Activated naive CD4-positive, alpha-beta T cell (primary cell): Measurements from ENCODE around the gene SLC13A3.

Source experiments
- DNase-seq, 4 experiments: peaks; one replicate each; lab custom pipeline; 2025; lab: John Stamatoyannopoulos, UW

SLC13A3 gene

DNA sequence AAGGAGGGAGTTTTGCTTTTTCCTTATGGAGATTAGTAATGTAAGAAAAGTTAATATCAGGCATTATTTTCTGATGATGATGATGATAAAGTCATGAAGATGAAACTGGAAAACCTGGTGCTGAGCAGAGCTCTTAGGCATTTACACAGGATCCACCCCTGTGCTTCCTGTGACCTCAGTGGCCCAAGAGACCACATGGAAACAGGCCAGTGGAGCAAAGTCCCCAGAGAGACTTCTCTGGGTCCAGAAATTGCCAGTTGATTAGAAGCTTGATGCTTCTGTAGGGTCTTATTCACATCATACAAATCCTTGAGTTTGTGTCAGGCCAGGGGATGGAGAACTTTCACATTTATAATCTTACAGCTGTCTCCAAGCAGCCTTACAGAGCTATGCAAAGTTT is 46.1 kb downstream of the SLC13A3 start:
- no peak for DNase-seq

DNA sequence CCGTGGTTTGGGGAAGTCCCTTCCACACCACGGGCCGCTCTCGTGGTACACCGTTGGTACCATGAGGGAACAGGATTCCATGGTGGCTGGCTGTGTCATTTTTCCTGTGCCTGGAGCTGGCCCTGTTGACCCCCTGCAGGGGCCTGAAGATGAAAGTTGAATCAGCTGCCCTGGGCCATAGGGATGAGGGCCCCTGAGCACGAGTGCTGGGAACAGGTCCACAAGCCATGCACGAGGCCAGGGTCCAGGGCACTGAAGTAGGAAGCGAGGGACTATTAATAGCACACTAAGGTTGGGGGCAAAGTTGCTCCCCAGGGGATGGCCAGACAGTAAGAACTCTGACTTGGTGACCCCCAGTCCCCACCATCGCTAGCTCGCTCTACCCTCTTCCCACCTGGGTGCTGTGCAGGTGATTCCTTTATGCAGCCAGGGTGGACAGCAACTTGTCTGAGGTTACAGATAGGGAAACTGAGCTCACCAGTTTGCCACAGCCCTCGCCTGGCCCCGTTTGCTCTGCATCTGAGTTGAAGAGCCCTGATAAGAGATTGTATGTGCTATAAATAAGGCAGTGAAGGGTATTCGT is 46.6 kb downstream of the SLC13A3 start:
- no peak for DNase-seq

DNA sequence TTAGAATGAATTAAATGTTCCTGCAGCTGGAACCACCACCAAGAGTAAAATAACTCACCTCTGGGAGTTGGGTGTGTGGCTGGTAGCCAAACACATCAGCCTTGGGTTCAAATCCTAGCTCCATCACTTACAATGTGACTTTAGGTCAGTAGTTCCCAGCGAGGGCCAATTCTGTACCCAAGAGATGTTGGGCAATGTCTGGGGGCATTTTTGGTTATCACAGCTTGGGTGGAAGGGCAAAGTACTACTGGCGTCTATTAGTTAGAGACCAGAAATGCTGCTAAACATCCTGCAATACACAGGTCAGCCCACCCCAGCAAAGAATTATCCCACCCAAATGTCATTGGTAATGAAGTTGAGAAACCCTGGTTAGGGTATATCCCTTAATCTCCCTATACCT is 48.8 kb downstream of the SLC13A3 start:
- no peak for DNase-seq

DNA sequence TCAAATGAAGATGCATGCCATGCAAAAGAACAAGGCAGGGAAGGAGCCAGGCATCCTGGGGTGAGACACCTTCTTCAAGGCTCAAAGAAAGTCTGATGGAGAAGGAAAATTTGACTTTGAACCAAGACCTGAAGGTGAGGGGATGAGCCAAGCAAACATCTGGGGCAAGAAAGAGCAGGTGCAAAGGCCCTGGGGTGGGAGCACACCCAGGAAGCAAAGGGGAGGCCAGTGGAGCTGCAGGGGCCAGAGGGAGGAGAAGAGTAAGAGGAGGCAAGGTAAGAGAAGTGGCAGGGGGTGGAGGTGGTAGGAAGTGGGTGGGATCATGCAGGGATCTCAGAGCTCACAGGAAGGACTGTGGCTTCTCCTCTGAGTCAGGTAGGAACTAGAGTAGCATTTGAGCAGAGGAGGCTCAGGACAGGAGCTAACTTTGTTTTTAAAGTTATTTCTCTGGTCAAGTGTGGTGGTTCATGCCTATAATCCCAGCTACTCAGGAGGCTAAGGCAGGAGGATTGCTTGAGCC is 49.6 kb downstream of the SLC13A3 start:
- no peak for DNase-seq

DNA sequence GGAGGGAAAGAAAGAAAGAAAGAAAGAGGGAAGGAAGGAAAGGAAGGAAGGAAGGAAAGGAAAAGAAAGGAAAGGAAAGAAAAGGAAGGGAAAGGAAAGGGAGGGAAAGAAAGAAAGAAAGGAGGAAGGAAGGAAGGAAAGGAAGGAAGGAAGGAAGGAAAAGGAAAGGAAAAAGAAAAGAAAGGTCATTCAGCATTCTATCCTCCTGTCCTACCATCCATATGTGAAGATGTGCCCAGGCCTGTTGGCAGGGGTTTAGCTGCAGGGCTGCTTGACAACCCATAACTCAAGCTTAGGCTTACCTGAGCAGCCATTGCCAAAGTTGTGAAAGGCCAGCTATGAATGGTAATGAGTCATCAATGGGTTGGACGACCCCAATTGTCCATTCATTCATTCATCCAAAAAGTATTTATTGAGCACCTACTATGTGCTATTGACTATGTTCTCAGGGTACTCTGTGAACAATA is 50.9 kb downstream of the SLC13A3 start:
- no peak for DNase-seq

DNA sequence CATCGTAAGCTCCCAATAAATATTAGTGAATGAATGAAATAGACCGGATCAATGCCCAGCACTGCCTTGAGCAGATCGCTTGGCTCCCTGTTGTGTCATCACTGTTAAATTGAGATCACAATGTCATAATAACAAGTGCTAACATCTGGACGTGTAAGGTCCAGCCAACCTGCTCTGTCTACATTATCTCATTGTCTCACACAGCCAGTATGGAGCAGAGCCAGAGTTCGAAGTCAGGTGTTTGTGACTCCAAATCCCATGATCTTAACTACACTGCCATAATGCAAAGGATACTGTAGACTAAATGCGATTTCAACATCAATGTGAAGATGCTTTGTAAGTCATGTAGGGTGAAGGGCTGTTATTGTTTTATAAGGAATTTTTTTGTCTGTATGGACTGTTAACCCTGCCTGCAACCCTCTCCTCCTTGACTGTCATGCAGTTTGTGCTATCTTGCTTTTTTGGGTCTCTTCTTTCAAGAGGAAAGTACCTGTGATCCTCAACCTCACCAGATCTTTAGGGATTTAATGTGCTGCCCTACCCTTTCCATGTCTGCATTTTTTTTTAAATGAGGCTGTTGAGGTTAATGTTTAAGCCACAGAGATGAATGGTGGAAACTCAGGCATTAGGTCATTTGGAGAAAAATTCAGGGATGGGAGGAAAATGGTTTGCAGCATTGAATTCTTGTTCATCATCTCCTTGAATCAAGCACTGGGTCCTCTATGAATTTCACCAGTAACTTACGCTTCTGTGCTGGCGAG is 51.9 kb downstream of the SLC13A3 start:
- DNase-seq = no peak

DNA sequence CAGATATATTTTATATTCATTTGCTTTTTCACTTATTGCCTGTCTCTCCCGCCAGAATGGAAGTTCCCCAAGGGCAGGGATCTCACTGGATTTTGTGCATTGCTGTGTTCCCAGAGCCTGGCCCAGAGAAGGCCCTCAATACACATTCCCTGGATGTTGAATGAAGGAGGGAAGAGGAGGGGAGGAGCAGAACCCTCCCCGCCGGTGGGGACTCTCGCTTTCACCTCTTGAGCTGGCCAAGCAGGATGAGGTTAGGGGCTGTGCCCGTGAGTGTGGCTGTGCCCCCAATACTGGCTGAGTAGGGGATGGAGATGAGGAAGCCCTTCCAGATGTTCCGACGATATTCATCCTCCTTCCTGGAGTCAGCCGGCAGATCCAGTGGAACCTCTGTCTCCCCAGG is 55.3 kb downstream of the SLC13A3 start:
- DNase-seq = no peak

DNA sequence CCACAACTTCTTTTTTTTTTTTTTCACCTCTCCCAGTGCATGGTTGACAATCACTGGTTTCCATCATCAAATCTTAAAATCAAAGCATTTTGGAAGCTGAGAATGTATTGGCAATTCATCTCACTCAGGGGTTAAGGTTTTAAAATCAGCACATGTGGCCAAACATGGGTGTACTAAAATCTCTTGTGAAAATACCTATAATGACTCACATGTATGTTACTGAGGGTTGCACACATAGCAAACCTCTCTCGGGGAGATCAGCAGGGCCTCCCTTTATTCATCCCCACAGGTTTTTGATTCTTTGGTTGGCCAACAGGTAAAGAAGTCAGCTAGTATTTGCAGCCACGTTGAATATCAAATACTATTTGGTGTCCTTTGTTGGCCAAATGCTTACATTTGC is 56.5 kb downstream of the SLC13A3 start:
- DNase-seq = no peak

DNA sequence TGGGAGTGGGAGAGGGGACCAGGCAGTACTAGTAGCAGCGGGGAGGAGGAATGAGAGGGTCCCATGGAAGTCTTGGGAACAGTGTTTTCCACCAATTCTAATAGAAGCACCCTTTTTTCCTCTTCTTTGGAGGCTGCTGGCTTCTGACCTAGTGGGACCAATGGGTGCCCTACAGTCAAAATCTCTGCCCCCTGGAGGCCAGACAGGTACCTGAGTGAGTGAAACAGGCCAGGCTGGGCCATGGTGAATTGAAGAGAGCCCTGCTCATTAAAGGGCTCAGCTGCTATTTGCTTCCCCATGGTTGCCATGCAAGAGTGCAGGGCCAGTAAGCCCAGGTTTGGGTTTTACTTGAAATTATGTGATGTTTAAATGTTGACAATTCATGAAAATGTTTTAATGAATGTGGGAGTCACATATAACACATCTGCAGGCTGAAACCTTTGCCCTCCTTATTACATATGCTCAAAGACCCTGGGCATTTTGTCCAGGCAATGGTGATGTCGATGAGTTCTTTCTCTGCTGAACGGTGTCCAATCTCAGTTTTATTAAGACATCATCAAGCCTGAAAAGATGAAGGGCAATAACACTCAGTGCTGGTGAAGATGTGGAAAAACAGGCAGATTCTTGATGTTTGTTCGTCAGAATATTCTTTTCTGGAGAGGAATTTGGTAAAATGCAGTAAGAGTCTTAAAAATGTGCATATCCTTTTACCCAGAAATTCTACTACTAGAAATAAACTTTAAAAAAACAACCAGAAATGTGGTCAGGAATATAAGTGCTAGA is 58.5 kb downstream of the SLC13A3 start:
- no peak for DNase-seq

DNA sequence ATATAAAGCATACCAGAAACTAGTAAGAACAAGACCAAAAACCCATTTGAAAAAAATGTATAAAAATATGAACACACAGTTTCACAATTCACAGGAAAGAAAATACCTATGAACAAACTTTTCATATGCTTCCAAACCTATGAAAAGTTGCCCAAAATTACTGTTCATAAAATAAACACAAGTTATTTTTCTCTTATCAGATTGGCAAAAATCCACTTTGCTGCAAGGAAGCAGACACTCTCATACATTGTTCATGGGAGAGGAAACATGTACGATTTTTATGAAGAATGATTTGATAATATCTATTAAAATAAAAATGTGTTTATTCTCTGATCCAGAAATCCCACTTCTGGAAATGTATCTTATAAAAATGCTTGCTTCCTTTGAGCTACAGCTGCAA is 60.8 kb downstream of the SLC13A3 start:
- no peak for DNase-seq

DNA sequence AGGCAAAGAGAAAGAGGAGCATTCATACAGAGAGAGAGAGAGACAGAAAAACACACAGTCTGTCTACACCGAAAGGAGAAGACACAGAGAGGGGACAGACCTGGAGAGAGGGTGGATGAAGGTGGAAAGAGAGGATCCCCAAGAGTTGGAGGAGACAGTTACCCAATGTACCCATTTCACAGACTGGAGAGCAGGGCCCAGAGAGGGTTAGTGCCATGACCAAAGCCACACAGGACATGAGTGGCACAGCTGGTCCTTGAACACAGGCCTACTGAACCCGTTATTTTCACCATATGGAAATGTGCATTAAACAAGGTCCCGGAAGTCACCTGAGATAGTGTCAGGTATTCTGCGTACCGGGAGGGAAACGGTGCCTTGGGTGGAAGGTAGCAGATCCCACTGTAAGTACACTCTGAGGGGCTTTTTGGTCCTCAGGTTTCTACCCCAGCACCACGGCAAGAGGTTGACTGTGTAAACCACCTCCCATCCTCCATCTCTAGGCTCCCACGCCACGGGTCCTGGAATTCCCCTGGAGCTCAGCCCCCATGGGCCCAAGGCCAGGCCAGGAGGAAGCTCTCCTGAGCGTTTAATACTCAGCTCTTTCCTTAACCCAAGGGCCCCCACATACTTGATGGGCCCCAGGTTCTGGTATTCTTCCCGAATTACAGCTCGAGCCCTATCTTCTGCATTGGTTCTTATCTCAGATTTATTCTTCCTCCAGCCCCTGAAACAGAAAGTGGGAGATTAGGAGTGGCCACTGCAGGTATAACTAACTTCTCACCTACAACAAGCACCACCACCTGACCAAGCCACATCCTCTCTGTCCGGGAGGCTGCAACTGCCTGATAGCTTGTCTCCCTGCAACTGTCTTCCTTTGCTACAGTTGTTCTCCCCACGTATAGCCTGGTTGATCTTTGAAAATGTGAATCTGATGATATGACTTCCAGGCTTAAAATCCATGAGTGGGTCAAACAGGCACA is 62.4 kb downstream of the SLC13A3 start:
- no peak for DNase-seq

DNA sequence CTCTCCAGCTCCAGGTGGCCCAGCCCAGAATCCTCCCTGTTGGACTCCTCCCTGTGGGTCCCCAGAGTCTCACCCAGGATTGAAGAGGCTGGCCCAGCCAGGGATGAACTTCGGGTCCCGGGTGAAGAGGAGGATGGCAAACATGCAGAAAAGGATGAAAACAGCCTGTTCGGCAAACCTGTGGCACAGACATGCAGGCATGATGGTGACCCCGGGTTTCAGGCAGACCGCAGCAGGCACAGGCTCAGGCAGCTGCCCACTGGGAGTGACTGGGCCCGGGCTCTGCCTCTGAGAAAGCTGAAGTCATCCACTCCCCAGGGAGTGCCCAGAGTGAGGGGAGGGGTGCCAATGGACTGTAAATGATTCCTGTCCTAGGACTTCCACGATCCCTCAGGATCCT is 63.3 kb downstream of the SLC13A3 start:
- DNase-seq = no peak

DNA sequence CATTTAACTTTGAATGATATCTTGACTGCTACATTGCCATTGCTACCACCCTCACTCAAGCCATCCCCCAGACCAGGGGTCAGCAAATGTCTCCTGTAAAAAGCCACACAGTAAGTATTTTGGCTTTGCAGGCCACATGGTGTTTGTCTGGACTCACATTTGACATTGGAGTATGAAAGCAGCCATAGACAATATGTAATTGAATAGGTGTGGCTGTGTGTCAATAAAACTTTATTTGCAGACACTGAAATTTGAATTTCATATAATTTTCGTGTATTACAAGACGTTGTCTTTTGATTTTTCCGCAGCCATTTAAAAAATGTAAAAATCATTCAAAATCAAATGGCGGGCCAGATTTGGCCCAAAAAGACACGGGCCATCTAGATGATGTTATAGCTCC is 64.5 kb downstream of the SLC13A3 start:
- DNase-seq = no peak

DNA sequence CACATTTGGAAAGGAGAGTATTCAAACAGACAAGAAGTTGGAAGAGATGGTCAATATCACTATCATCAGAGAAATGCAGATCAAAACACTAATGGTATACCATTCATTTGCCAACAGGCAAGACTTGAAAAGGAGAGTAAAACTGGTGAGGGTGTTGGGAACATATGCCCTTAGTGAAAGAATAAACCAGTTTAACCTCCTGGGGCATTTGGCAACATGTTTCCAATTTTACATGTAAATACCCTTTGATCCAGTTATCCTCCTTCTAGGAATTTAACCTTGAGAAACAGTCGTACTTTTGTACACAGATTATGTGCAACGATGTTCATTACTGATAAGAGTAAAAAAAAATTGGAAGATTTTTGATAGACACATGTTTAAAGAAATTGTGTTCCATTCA is 66.8 kb downstream of the SLC13A3 start:
- DNase-seq = no peak

DNA sequence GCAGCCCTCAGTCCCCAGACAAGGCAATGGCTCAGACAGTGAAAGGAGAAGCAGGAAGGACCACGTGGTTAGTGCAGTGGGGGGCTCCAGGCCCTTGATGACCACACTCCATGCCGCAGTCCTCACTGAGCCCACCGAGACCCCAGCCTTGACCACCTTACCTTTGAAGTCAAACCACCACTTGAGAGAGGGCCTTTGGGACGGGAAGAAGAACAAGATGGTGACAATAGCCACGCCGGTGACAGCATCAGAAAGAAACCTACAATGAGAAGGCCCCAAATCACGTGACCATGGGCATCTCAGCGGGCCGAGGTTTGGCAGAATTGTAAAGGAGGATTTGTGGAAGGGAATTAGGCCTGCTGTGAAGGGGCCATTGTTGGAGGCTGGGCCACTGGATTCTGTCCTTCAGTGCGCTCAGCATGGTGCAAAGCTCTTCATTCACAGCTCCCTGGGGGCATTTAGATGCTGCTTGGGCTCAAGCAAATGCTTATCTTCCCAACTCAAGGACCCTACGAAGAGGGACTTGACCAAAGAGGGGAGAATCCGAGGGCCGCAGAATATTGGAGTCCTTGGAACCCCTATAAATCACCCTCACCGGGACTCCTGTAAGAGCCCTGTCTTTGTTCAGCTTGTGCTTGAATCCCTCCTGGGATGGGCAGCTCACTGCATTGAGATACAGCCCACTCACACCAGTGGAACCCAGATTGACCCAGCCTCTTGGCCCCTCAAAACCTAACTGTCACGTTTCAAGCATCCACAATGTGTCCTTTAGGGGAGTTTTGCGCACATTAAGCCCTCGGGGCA is 67.6 kb downstream of the SLC13A3 start:
- no peak for DNase-seq

DNA sequence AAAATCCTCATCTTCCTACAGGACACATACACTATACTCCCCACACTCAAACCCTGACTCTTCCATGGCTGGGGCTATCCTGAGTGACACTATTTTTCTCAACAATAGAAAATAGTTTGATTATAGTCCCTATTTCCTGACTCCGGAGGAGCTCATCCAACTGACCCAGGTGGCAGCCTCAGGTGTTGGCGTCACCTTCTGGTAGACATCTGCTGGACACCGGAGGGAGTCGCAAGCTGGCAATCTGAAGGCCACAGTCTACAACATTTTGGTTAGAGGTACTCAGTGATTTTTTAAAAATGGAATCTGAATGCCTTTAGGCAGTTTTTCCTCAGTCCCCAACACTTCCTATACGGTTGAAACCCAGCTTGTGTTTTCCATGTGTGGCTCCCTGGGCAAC is 68.6 kb downstream of the SLC13A3 start:
- no peak for DNase-seq

DNA sequence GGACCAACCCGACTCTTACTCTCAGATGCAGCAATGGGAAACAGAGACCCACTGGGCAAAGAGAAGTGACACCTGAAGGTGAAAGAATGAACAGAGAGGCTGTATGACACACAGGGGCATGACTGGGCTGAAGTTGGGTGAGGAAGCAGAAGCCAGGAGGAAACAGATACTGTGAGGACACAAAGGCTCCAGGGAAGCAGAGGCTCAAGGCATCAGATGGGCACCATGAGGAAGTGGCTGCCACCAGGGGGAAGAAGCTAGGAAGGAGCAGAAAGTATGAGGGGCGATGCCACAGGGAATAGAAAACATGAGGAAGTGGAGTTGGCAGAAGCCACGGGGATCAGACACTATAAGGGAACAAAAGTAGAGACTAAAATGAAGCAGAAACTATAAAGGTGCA is 69.9 kb downstream of the SLC13A3 start:
- DNase-seq = no peak

DNA sequence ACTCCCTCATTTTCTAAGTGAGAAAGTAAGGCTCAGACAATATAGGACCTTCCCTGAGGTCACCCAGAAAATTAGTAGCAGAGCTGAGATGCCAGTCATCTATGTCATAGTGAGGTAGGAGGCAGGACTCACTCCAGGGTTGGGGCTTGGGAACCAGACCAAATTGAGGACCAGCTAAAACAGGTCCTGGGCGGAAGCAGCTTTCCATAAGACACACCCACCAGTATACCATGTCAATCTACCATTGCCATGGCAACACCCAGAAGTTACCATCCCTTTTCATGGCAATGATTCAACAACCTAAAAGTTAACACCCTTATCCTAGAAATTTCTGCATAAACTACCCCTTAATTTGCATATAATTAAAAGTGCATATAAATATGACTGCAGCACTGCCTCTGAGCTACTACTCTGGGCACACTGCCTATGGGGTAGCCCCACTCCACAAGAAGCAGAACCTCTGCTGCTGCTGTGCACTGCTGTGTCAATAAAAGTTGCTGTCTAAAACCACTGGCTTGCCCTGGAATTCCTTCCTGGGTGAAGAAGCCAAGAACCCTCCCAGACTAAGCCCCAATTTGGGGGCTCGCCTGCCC is 70.5 kb downstream of the SLC13A3 start:
- no peak for DNase-seq

DNA sequence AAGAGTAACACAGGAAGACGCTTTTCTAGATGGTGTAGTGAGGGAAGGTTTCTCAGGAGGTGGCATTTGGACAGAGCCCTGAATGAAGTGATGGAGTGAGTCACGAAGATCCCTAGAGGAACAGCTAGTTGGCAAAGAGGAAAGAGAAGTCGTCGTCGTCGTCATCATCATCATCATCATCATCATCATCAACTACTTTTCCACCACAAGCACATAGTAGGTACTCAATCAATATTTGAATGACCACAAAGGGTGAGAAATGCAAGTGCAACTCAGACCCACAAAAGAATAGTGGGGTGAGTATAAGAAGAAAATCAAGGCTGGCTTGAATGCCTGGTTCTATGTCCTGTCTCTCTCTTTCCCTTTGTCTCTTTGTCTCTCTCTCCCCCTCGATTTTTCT is 72.5 kb downstream of the SLC13A3 start:
- DNase-seq = no peak

DNA sequence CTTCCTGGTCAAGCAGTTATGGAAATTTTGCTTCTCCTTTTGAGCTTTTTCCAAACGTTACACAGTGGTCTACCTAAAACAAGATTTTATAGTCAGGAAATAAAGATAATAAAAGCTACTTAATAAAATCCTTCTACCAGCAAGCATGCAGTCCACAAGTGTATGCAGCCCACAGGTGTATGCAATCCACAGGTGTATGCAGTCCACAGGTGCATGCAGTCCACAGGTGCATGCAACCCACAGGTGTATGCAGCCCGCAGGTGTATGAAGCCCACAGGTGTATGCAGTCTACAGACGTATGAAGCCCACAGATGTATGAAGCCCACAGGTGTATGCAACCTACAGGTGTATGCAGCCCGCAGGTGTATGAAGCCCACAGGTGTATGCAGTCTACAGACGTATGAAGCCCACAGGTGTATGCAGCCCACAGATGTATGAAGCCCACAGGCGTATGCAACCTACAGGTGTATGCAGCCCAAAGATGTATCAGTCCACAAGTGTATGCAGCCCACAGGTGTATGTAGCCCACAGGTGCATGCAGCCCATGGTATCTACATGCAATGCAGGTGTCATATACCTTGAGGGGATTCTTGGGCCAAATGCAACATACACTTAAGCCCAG is 74.4 kb downstream of the SLC13A3 start:
- DNase-seq = no peak
